Stomach (tissue), 4 donors: ENCODE measurements around the gene RASSF3.

Experiments
- CTCF ChIP-seq, 7 experiments: fragments of 450-650 bp in 4 of 7; fragments of 200-600 bp in 3 of 7; sonication (generic) in 3 of 7; IDR thresholded peaks; one replicate each; pipeline ENCODE4 v1.5.1; 2016 to 2019; ENCODE audit warnings: antibody characterized with exemption in 7 of 7, control low read depth in 2 of 7, mild to moderate bottlenecking in 1 of 7
- POLR2A ChIP-seq, 4 donors: fragments of 450-650 bp; IDR thresholded peaks; one replicate each; pipeline ENCODE4 v1.6.1; 2016; ENCODE audit warnings: antibody characterized with exemption in 4 of 4, control low read depth in 2 of 4, mild to moderate bottlenecking in 1 of 4, moderate library complexity in 1 of 4
- POLR2AphosphoS5 ChIP-seq, 3 donors: sonication (generic); formaldehyde crosslinking; IDR thresholded peaks; one replicate each; pipeline ENCODE4 v1.6.1; 2016; ENCODE audit warnings: antibody characterized with exemption in 3 of 3

DNA sequence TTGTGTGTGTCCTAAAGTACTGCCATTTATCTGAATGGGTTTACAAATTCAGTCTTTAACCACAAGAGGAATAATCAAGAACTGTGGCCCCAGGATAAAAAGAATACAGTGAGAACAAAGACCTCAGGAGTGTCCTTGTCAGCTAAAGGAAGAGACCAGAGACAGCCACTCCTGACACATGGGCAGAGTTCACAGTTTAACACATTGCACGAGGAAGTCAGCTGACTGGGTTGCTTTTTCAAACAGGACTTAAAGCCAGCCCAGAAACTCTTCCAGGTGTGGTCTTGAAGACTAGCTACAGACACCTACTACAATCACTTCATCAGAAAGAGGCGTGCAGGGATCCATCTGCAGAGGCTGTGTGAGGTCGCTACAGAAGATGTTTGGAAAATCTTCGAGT is 106.1 kb downstream of the RASSF3 start:
- TF ChIP-seq POLR2A (IDR thresholded peaks at IDR 0.05) = no peak
- no peak for TF ChIP-seq POLR2AphosphoS5 (IDR thresholded peaks at IDR 0.05)
- TF ChIP-seq CTCF (IDR thresholded peaks at IDR 0.05) = no peak
